Left lung (tissue), 10 donors: ENCODE results near the gene STK25. TPM values are rescaled to one million over a fixed set of nuclear protein-coding genes. Genes with fewer than 3 reads are reported as not detected.
A peak's percentile ranks its signal among the peaks of the same experiment; 100 is the strongest.

ENCODE experiments used
- ATAC-seq: fragments of 200-7000 bp; cut with Tn5 transposase; one replicate; pipeline ENCODE4 v1.9.1; 2020; ENCODE audit warnings: moderate library complexity
- DNase-seq, 4 donors: peaks; one replicate each; pipeline ENCODE4 v3.0.0-alpha.2; 2013 to 2020
- H3K27ac ChIP-seq, 2 donors: fragments of 200-600 bp; sonication (generic) in 1 of 2; one replicate each; pipeline versions ENCODE4 v1.5.0 to v1.8.0; 2020 to 2021
- H3K27me3 ChIP-seq, 2 donors: fragments of 200-600 bp; sonication (generic) in 1 of 2; one replicate each; pipeline versions ENCODE4 v1.5.0 to v1.8.0; 2020 to 2021
- H3K36me3 ChIP-seq, 2 donors: fragments of 200-600 bp; sonication (generic) in 1 of 2; one replicate each; pipeline versions ENCODE4 v1.5.0 to v1.8.0; 2020 to 2021
- H3K4me1 ChIP-seq, 2 donors: fragments of 200-600 bp; one replicate each; pipeline ENCODE4 v1.8.0; 2021
- H3K4me3 ChIP-seq, 2 donors: fragments of 200-600 bp; sonication (generic) in 1 of 2; one replicate each; pipeline versions ENCODE4 v1.5.0 to v1.8.0; 2020 to 2021; ENCODE audit warnings: mild to moderate bottlenecking in 1 of 2
- H3K9me3 ChIP-seq, 2 donors: fragments of 200-600 bp; sonication (generic) in 1 of 2; one replicate each; pipeline versions ENCODE4 v1.5.0 to v1.8.0; 2020 to 2021
- CTCF ChIP-seq, 2 donors: fragments of 200-600 bp; sonication (generic) in 1 of 2; IDR thresholded peaks; one replicate each; pipeline versions ENCODE4 v1.5.0 to v1.8.0; 2021; ENCODE audit warnings: antibody characterized with exemption in 2 of 2
- intact Hi-C, 2 donors: fragments of 100-400 bp; cut with DNase I; formaldehyde crosslinking; loops; one replicate each; pipeline versions ENCODE4 v1.11.2 to v1.14.2; 2022
- polyA plus RNA-seq, 6 donors: library from polyadenylated mRNA; unstranded; fragments of 120-200 nt; gene quantifications; one replicate each; pipeline ENCODE4 v1.2.1, GENCODE V29; 2013; ENCODE audit not compliant: insufficient read length in 6 of 6
- total RNA-seq, 2 donors: library from RNA; stranded (reverse); fragmentation: NEBNext Ultra II Directional; extraction: Animal tissue kit (Norgen Biotek cat#: 25700); gene quantifications; one replicate each; pipeline ENCODE4 v1.2.1, GENCODE V29; 2021
- donor health status: DM: no; HTN: yes; CAD: no.
- donor health status: DM: no; HTN: no; CAD: no.

The STK25 gene
- total and polyA plus RNA-seq, 8 donors, result 125 to 237 (median 193) TPM

GRCh38 chr2:241493092-241493491, 15.3 kb downstream of the STK25 start:
- DNase-seq, result no peak
- intact Hi-C loops, result no loop called here
- Histone ChIP-seq H3K27me3 (no peaks in the 10 kb centered on the region), H3K36me3 (peaks cover 0 to 52% of the 10 kb centered on the region in 2 donors), H3K27ac (no peak overlapping the region), H3K4me1 (no peaks in the 10 kb centered on the region), H3K9me3 (no peaks in the 10 kb centered on the region), H3K4me3 (no peak overlapping the region)
- no peak for TF ChIP-seq CTCF (IDR thresholded peaks at IDR 0.05)
- no peak for ATAC-seq

GRCh38 chr2:241492174-241492565, 16.2 kb downstream of the STK25 start:
- H3K27ac ChIP-seq, result no peak overlapping the region
- ATAC-seq, result no peak
- peaks cover 0 to 44% of the 10 kb centered on the region in 2 donors for H3K36me3 ChIP-seq
- H3K27me3 ChIP-seq, result no peaks in the 10 kb centered on the region
- TF ChIP-seq CTCF (IDR thresholded peaks at IDR 0.05), result no peak
- DNase-seq, result no peak
- no peaks in the 10 kb centered on the region for H3K9me3 ChIP-seq
- intact Hi-C loops, result no loop called here
- H3K4me3 ChIP-seq, result no peak overlapping the region
- no peaks in the 10 kb centered on the region for H3K4me1 ChIP-seq

GRCh38 chr2:241491549-241492173, 16.7 kb downstream of the STK25 start:
- H3K4me1 ChIP-seq, result no peaks in the 10 kb centered on the region
- H3K4me3 ChIP-seq, result no peak overlapping the region
- DNase-seq, result no peak
- no peak overlapping the region for H3K27ac ChIP-seq
- ATAC-seq, result no peak
- no peak for TF ChIP-seq CTCF (IDR thresholded peaks at IDR 0.05)
- intact Hi-C loops, result no loop called here
- peaks cover 0 to 38% of the 10 kb centered on the region in 2 donors for H3K36me3 ChIP-seq
- no peaks in the 10 kb centered on the region for H3K9me3 ChIP-seq
- H3K27me3 ChIP-seq, result no peaks in the 10 kb centered on the region

- TF ChIP-seq CTCF (IDR thresholded peaks at IDR 0.05), result no peak
- Histone ChIP-seq H3K4me3 (no peak overlapping the region), H3K27ac (no peak overlapping the region), H3K4me1 (no peaks in the 10 kb centered on the region), H3K27me3 (no peaks in the 10 kb centered on the region), H3K9me3 (no peaks in the 10 kb centered on the region), H3K36me3 (peaks cover 0 to 32% of the 10 kb centered on the region in 2 donors)
- DNase-seq, result no peak
- intact Hi-C loops, result no loop called here
- no peak for ATAC-seq
These were observed 17.4 kb downstream of the STK25 start for GRCh38 chr2:241490825-241491506.

- Histone ChIP-seq H3K27me3 (no peaks in the 10 kb centered on the region), H3K27ac (no peak overlapping the region), H3K9me3 (no peaks in the 10 kb centered on the region), H3K4me1 (no peaks in the 10 kb centered on the region), H3K4me3 (no peak overlapping the region), H3K36me3 (peaks cover 0 to 22% of the 10 kb centered on the region in 2 donors)
- ATAC-seq, result peak; percentile 26
- DNase-seq, result peak in 1 of 4 donors; percentile 9
- no peak for TF ChIP-seq CTCF (IDR thresholded peaks at IDR 0.05)
- intact Hi-C loops, result no loop called here
These were observed 18.4 kb downstream of the STK25 start for GRCh38 chr2:241489733-241490680.
